GM15510 (cell line): ENCODE results near the gene GGT7.

Experiments
- POLR2A ChIP-seq: IDR thresholded peaks from 3 replicates; pipeline ENCODE4 v1.6.1; 2011; ENCODE audit warnings: borderline replicate concordance; ENCODE audit not compliant: insufficient read length; ENCODE audit errors: extremely low read depth

The GGT7 gene, protein sequence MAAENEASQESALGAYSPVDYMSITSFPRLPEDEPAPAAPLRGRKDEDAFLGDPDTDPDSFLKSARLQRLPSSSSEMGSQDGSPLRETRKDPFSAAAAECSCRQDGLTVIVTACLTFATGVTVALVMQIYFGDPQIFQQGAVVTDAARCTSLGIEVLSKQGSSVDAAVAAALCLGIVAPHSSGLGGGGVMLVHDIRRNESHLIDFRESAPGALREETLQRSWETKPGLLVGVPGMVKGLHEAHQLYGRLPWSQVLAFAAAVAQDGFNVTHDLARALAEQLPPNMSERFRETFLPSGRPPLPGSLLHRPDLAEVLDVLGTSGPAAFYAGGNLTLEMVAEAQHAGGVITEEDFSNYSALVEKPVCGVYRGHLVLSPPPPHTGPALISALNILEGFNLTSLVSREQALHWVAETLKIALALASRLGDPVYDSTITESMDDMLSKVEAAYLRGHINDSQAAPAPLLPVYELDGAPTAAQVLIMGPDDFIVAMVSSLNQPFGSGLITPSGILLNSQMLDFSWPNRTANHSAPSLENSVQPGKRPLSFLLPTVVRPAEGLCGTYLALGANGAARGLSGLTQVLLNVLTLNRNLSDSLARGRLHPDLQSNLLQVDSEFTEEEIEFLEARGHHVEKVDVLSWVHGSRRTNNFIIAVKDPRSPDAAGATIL

DNA sequence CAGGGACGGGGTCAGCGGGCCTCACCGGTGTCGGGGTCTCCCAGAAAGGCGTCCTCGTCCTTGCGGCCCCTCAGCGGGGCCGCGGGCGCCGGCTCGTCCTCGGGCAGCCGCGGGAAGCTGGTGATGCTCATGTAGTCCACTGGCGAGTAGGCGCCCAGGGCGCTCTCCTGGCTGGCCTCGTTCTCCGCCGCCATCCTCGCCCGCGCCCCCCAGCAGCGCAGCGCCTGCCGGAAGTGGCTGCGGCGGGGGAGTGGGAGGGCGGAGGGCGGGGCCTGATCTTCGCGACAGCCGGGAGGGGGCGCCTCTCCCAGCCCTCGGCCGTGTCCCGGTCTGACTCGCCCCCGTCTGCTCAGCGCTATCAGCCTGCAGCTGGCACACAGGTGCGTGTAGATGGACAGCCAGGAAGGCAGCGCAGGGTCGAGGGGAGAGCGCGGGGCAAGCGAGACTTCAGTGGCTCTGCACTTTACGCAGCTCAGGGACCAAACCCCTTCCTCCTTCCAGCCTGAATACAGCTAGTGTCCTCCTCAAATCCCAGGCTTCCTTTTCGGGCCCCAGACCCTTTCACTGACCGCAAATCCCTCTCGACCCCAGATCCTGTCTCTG lies at the start of gene GGT7:
TSS of gene GGT7 (minus strand) at position 235 of the 603 bp plus-strand sequence. CDS start at position 194, 41 bp downstream.
- TF ChIP-seq POLR2A, result peak; percentile 55

GRCh38 chr20:34921436-34921835 lies 48.8 kb upstream of the GGT7 start:
- no peak for TF ChIP-seq POLR2A

DNA sequence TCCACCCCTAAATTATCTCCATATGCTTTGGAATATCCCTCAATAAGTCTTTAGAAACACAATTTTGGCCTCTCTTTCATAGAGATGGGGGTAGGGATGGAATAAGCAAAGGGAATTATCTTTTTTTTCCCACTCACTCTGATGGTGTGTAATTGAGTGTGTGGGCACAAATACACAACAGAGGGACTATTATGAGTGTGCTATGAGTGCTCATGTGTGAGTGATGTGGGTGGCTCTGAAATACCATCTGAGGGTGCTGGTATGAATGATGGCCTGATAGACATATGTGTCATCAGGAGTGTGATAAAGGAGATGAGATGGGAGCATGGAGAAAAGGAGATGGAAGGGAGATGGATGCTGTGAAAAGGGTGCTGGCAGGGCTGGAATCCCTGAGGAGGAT lies 47.4 kb upstream of the GGT7 start:
- TF ChIP-seq POLR2A, result no peak

DNA sequence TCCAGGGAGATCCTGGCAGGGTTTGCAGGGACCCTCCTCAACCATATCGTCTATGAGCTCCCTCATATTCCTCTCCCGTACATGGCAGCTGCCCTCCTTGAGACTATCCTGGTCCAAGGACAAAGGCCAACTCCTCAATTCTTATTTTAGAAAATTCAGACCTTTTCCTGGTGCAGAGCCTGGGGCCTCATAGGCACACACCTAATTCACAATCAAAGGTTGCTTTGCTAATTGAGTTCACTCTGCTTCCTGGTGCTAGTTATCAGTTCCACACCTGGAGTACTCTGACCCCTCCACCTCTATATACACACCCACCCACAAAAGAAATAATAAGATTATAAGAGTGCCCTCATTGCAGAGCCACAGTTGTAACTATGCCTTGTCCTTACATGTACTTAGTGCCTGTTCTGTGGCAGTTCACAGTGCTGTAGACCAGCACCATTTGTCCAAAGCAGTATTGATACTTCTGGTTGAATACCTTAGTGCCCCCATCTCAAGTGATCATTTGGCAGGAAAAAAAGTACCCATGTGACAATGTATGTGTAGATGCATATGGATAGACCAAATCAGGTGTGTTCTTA lies 44.2 kb upstream of the GGT7 start:
- no peak for TF ChIP-seq POLR2A

DNA sequence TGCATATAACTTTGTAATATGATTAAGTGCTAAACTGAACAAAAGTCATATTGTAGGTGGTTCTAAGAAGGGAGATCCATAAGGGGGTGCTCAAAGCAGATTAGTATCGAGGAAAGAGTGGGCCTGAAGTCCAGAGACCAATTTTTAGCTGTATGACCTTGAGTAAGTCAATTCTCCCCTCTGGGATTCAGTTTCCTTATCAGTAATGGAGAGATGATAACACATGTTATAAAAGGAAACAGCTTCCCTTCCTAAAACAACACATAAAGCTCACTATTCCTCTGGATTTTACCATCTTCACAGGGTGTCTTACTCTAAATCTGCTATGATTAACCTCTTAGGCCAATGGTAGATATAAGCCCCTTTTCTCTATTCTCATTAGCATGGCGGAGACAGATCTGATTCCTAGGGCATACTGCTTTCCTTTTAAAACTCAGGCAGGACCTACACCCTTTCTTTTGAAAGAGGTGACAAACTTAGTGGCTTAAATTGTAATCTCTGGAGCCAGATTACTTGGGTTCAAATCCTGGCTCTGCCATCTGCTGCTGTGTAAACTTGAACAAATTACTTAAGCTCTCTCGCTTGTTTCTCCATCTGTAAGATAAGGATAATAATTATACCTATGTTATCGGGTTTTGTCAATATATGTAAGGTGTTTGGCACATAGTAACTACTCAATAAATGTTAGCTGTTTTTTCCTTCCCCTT lies 43.2 kb upstream of the GGT7 start:
- no peak for TF ChIP-seq POLR2A

DNA sequence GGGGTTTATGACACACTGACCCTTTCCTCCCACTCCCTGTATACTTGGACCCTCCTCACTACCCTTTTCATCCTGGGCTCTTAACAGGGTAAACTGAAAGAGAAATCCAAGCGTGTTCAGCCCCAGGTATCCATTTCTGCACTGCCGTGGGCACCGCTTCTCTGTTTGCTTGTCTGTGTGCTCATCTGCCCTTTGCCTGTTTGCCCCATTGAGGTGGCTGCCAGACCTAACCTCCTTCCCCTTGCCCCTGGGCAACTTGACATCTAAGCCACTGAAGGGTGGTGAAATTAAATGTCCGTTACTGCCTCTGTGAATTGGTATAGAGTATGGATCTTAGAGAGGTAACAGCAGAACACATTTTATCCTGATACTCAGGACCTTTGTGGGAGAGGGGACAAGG lies 42.5 kb upstream of the GGT7 start:
- TF ChIP-seq POLR2A, result no peak

- TF ChIP-seq POLR2A, result no peak
Measured at GRCh38 chr20:34907616-34908469, 35.2 kb upstream of the GGT7 start.

- no peak for TF ChIP-seq POLR2A
Measured at GRCh38 chr20:34904202-34904621, 31.6 kb upstream of the GGT7 start.

GRCh38 chr20:34896086-34896621 lies 23.5 kb upstream of the GGT7 start:
- no peak for TF ChIP-seq POLR2A

DNA sequence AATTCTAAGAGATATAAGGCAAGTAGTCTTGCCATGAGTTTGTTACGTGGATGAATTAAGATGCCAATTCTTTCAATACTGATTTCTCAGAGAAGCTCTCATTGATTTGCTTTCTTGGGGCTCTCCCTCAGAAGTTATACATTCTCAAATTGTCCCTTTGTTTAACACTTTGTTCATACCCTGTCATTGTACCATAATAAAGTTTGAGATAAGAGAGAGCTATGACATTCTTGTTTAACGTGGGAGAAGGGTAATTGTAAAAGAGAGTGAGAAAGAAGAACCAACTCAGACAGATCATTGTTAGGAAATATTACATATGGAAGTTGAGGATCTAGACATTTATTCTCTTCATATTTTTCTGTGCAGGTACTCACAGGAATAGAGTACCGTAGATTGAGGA lies 22.8 kb upstream of the GGT7 start:
- no peak for TF ChIP-seq POLR2A

GRCh38 chr20:34894723-34895122 lies 22.1 kb upstream of the GGT7 start:
- TF ChIP-seq POLR2A, result no peak

DNA sequence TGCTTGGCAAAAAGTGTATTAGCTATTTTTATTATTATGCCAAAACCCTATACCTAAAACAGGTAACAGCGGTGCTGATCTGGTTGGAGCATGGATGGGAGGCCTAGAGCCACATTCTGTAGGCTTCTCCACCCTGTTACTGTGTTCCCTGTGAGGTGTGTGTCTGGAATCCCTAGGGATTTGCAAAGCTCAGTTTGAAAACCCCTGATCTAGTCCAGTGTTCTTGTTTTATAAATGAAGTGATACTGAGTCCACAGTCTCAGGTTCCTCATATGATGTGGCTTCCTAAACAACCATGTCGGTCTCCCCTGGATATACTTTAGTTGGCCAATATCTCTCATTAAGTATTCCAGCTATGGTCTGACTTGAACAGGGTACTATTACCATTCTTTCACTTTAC lies 20.0 kb upstream of the GGT7 start:
- no peak for TF ChIP-seq POLR2A

- no peak for TF ChIP-seq POLR2A
Measured at GRCh38 chr20:34891166-34892062, 18.8 kb upstream of the GGT7 start.

DNA sequence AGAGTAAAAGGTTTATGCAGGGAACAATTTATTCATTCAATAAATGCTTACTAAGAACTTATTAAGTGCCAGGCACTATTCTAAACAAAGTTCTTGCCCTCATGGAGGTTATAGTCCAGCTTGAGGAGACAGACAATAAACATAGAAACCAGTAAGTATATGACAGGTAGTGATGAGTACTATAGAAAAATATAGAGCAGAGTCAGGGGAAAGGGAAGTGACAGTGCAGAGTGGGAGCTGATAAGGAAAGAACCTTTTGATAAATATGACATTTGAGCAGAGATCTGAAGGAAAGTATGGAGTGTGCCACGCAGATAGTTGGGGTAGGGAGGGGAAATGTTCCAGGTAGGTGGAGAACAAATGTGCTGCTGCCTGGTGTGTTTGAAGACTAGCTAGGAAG lies 15.8 kb upstream of the GGT7 start:
- TF ChIP-seq POLR2A, result no peak
